Smooth muscle cell (in vitro differentiated cells): ENCODE data around the gene THADA. TPM values are rescaled to one million over a fixed set of nuclear protein-coding genes. Genes with fewer than 3 reads are reported as not detected.
A peak's percentile ranks its signal among the peaks of the same experiment; 100 is the strongest.

Experiments
- DNase-seq: peaks from one replicate; lab custom pipeline; 2025; ENCODE audit not compliant: unreplicated experiment; lab: John Stamatoyannopoulos, UW
- H2AFZ ChIP-seq: fragments of 200-600 bp; sonication (generic); 2 replicates; pipeline ENCODE4 v1.6.0; 2016; ENCODE audit warnings: antibody characterized with exemption, low read depth, mild to moderate bottlenecking
- H3F3A ChIP-seq: fragments of 200-600 bp; sonication (generic); 2 replicates; pipeline ENCODE4 v1.6.0; 2017; ENCODE audit warnings: antibody characterized with exemption, low read depth
- H3K27ac ChIP-seq: fragments of 200-600 bp; sonication (generic); 2 replicates; pipeline ENCODE4 v1.5.1; 2016; ENCODE audit warnings: low read depth, mild to moderate bottlenecking
- H3K27me3 ChIP-seq: fragments of 200-600 bp; sonication (generic); 2 replicates; pipeline ENCODE4 v1.6.1; 2016; ENCODE audit warnings: low read depth, mild to moderate bottlenecking
- H3K36me3 ChIP-seq: fragments of 200-600 bp; sonication (generic); 2 replicates; pipeline ENCODE4 v1.5.1; 2016; ENCODE audit warnings: low read depth
- H3K4me1 ChIP-seq: fragments of 200-600 bp; sonication (generic); 2 replicates; pipeline ENCODE4 v1.5.1; 2016; ENCODE audit warnings: low read depth
- H3K4me2 ChIP-seq: fragments of 200-600 bp; sonication (generic); 2 replicates; pipeline ENCODE4 v1.6.0; 2016; ENCODE audit warnings: mild to moderate bottlenecking
- H3K4me3 ChIP-seq: fragments of 200-600 bp; sonication (generic); 2 replicates; pipeline ENCODE4 v1.5.1; 2016; ENCODE audit warnings: mild to moderate bottlenecking
- H3K79me2 ChIP-seq: fragments of 200-600 bp; sonication (generic); 2 replicates; pipeline ENCODE4 v1.6.0; 2016; ENCODE audit warnings: low read depth, mild to moderate bottlenecking
- H3K9ac ChIP-seq: fragments of 200-600 bp; sonication (generic); 2 replicates; pipeline ENCODE4 v1.6.0; 2016; ENCODE audit warnings: low read depth
- H3K9me3 ChIP-seq: fragments of 200-600 bp; sonication (generic); replicated peaks from 2 replicates; pipeline ENCODE4 v1.5.1; 2016; ENCODE audit warnings: low read depth
- H4K20me1 ChIP-seq: fragments of 200-600 bp; sonication (generic); 2 replicates; pipeline ENCODE4 v1.6.0; 2016; ENCODE audit warnings: low read depth
- CTCF ChIP-seq: fragments of 200-600 bp; sonication (generic); IDR thresholded peaks from 2 replicates; pipeline ENCODE4 v1.5.1; 2017; ENCODE audit warnings: borderline replicate concordance, mild to moderate bottlenecking, antibody characterized with exemption; ENCODE audit not compliant: insufficient read depth, poor library complexity, severe bottlenecking
- WGBS: methylation state at CpG from one replicate; pipeline ENCODE4 v1.1.7; 2016; ENCODE audit warnings: low lambda C conversion rate; 5-methylcytosine and 5-hydroxymethylcytosine counted together
- polyA plus RNA-seq: library from polyadenylated mRNA; unstranded; fragments of >200 nt; fragmentation: Nextera tagmentation; extraction: Ambion mirVana; gene quantifications from 2 replicates; pipeline ENCODE4 v1.2.1, GENCODE V29; 2016
- total RNA-seq: library from RNA; depleted of rRNA; stranded (reverse); fragments of >200 nt; gene quantifications from 2 replicates; pipeline ENCODE4 v1.2.3, GENCODE V29; 2014

The THADA gene
- total and polyA plus RNA-seq, 2 experiments from 2014 or later = 11.3 to 20.9 TPM

GRCh38 chr2:43306197-43306596 is 289.6 kb downstream of the THADA start:
- H3K4me1 ChIP-seq = peaks cover 8% of the 10 kb centered on the region
- no peak overlapping the region for H2AFZ ChIP-seq
- WGBS = 98% methylated on average over 5 of the region's 5 CpGs
- no peak overlapping the region for H3K9ac ChIP-seq
- H3K9me3 ChIP-seq = no peaks in the 10 kb centered on the region
- H3K4me3 ChIP-seq = no peak overlapping the region
- no peaks in the 10 kb centered on the region for H4K20me1 ChIP-seq
- no peaks in the 10 kb centered on the region for H3K27me3 ChIP-seq
- no peak overlapping the region for H3K4me2 ChIP-seq
- no peaks in the 10 kb centered on the region for H3F3A ChIP-seq
- no peaks in the 10 kb centered on the region for H3K36me3 ChIP-seq
- TF ChIP-seq CTCF = no peak
- H3K79me2 ChIP-seq = no peaks in the 10 kb centered on the region
- no peak for DNase-seq
- peak overlapping the region; percentile 80 for H3K27ac ChIP-seq

GRCh38 chr2:43305517-43305916 is 290.3 kb downstream of the THADA start:
- DNase-seq = peak; percentile 46
- Histone ChIP-seq H3K9ac (peak overlapping the region; percentile 68), H4K20me1 (no peaks in the 10 kb centered on the region), H3K27me3 (no peaks in the 10 kb centered on the region), H3K79me2 (no peaks in the 10 kb centered on the region), H3K4me2 (peak overlapping the region; percentile 47), H3K9me3 (no peaks in the 10 kb centered on the region), H3K4me1 (peaks cover 8% of the 10 kb centered on the region), H3K4me3 (no peak overlapping the region), H3K36me3 (no peaks in the 10 kb centered on the region), H2AFZ (no peak overlapping the region), H3K27ac (peak overlapping the region; percentile 80), H3F3A (no peaks in the 10 kb centered on the region)
- no peak for TF ChIP-seq CTCF
- 8% methylated on average over 2 of the region's 2 CpGs for WGBS

GRCh38 chr2:43305012-43305411 is 290.8 kb downstream of the THADA start:
- no peak for DNase-seq
- Histone ChIP-seq H3K9me3 (no peaks in the 10 kb centered on the region), H3K4me1 (peaks cover 8% of the 10 kb centered on the region), H3K36me3 (no peaks in the 10 kb centered on the region), H3K4me2 (peak overlapping the region; percentile 47), H2AFZ (no peak overlapping the region), H3K79me2 (no peaks in the 10 kb centered on the region), H3K27me3 (no peaks in the 10 kb centered on the region), H3K9ac (peak overlapping the region; percentile 68), H3F3A (no peaks in the 10 kb centered on the region), H4K20me1 (no peaks in the 10 kb centered on the region), H3K4me3 (no peak overlapping the region), H3K27ac (peak overlapping the region; percentile 80)
- TF ChIP-seq CTCF = no peak
- whole genome bisulfite sequencing = 24% methylated on average over 2 of the region's 2 CpGs

- no peaks in the 10 kb centered on the region for H3K36me3 ChIP-seq
Observed at GRCh38 chr2:43303889-43304288, 291.9 kb downstream of the THADA start.

More at GRCh38 chr2:43303889-43304288, 291.9 kb downstream of the THADA start:
- Histone ChIP-seq H4K20me1 (no peaks in the 10 kb centered on the region), H3K4me2 (no peak overlapping the region), H3F3A (no peaks in the 10 kb centered on the region), H3K27me3 (no peaks in the 10 kb centered on the region), H3K79me2 (no peaks in the 10 kb centered on the region), H3K27ac (no peak overlapping the region), H2AFZ (no peak overlapping the region), H3K9me3 (no peaks in the 10 kb centered on the region), H3K4me3 (no peak overlapping the region), H3K4me1 (peaks cover 8% of the 10 kb centered on the region), H3K9ac (no peak overlapping the region)
- DNase-seq = no peak
- 93% methylated on average over 3 of the region's 3 CpGs for WGBS
- TF ChIP-seq CTCF = no peak
